Activated CD8-positive, alpha-beta T cell treated with anti-CD3 and anti-CD28 coated beads for 36 hours (primary cell): ENCODE results near the gene USP9X. TPM values are rescaled to one million over a fixed set of nuclear protein-coding genes. Genes with fewer than 3 reads are reported as not detected.

Experiments used
- ATAC-seq: fragments of 200-7000 bp; cut with Tn5 transposase; one replicate; pipeline ENCODE4 v1.10.0; 2021; ENCODE audit warnings: mild to moderate bottlenecking, moderate library complexity
- CTCF ChIA-PET: fragments of 350-600 bp; sonication (Branson Sonifier 250); formaldehyde crosslinking; loops from one replicate; lab custom pipeline; 2021; ENCODE audit warnings: antibody characterized with exemption; lab: Charles Lee
- POLR2A ChIA-PET: fragments of 350-600 bp; sonication (Branson Sonifier 250); formaldehyde crosslinking; loops from one replicate; lab custom pipeline; 2021; ENCODE audit warnings: antibody characterized with exemption; lab: Charles Lee
- DNase-seq: peaks from one replicate; pipeline ENCODE4 v3.0.0-alpha.2; 2020
- H3K27ac Mint-ChIP-seq: one replicate; pipeline ENCODE4 v1.8.0; 2021; ENCODE audit warnings: mild to moderate bottlenecking, mixed read lengths
- H3K27me3 Mint-ChIP-seq: one replicate; pipeline ENCODE4 v1.8.0; 2021; ENCODE audit warnings: mixed read lengths
- H3K36me3 Mint-ChIP-seq: one replicate; pipeline ENCODE4 v1.8.0; 2021; ENCODE audit warnings: low read depth, mixed read lengths
- H3K4me1 Mint-ChIP-seq: one replicate; pipeline ENCODE4 v1.8.0; 2021; ENCODE audit warnings: low read depth, mixed read lengths
- H3K4me3 Mint-ChIP-seq: one replicate; pipeline ENCODE4 v1.8.0; 2021; ENCODE audit warnings: mild to moderate bottlenecking, moderate library complexity, mixed read lengths
- H3K9me3 Mint-ChIP-seq: one replicate; pipeline ENCODE4 v1.8.0; 2021; ENCODE audit warnings: mixed read lengths
- intact Hi-C: fragments of 100-400 bp; cut with micrococcal nuclease; formaldehyde crosslinking; loops from one replicate; pipeline ENCODE4 v1.10.0; 2022
- total RNA-seq, 2 experiments: library from RNA; stranded (reverse); gene quantifications; one replicate each; pipeline ENCODE4 v1.2.3, GENCODE V29; 2021
- TF ChIP-seq, protein P1 (sequence below): fragments of 200-600 bp; IDR thresholded peaks from one replicate; pipeline ENCODE4 v1.8.0; 2022; ENCODE audit warnings: antibody characterized with exemption, mild to moderate bottlenecking

Gene USP9X, protein sequence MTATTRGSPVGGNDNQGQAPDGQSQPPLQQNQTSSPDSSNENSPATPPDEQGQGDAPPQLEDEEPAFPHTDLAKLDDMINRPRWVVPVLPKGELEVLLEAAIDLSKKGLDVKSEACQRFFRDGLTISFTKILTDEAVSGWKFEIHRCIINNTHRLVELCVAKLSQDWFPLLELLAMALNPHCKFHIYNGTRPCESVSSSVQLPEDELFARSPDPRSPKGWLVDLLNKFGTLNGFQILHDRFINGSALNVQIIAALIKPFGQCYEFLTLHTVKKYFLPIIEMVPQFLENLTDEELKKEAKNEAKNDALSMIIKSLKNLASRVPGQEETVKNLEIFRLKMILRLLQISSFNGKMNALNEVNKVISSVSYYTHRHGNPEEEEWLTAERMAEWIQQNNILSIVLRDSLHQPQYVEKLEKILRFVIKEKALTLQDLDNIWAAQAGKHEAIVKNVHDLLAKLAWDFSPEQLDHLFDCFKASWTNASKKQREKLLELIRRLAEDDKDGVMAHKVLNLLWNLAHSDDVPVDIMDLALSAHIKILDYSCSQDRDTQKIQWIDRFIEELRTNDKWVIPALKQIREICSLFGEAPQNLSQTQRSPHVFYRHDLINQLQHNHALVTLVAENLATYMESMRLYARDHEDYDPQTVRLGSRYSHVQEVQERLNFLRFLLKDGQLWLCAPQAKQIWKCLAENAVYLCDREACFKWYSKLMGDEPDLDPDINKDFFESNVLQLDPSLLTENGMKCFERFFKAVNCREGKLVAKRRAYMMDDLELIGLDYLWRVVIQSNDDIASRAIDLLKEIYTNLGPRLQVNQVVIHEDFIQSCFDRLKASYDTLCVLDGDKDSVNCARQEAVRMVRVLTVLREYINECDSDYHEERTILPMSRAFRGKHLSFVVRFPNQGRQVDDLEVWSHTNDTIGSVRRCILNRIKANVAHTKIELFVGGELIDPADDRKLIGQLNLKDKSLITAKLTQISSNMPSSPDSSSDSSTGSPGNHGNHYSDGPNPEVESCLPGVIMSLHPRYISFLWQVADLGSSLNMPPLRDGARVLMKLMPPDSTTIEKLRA (N-terminal part only)
- total RNA-seq: 10 to 100 TPM; 58.7 to 60.5 TPM

DNA sequence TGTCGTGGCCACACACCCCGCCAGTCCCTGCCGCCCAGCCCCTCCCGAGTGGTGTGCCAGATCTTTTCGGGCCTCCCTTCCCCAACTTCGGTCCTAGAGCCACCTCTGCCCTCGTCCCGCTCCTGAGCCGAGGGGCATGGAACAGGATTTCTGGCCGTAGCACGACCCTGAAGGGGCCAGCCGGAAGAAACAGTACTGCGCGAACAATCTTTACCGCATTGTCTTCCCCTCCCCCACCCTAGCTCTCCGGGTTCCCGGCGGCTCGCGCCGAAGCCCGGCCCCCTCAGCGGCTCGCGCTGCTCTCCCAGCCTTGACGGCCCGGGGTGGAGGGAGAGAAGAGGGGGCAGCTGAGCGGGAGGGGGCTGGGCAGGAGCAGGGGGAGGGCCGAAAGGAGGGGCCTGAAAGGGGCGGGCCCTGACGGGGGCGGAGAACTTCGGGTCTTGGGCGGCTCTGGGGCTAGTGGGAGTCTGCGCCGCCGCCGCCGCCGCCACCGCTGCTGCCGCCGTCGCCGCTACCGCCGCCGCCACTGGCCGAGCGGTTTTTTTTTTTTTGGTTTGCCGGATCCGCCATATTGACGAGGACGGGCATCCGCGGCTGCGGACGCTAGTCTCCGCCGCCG is at the start of gene USP9X:
Gene USP9X (plus strand): TSS at position 553 of the 619 bp plus-strand sequence. CDS start 38,184 bp downstream, outside the sequence.
- H3K4me3 Mint-ChIP-seq: peak within 1 kb of the TSS; percentile 88
- no peaks in the 10 kb centered on the region for H3K27me3 Mint-ChIP-seq
- peaks cover 24% of the 10 kb centered on the region for H3K4me1 Mint-ChIP-seq
- intact Hi-C loops: loop anchor here (5.0 kb wide), 1 partner anchor 73 kb away; no protein-coding TSS in a partner anchor
- peak; percentile 86 for DNase-seq
- peak; percentile 76 for ATAC-seq
- H3K9me3 Mint-ChIP-seq: no peaks in the 10 kb centered on the region
- TF ChIP-seq, protein P1, sequence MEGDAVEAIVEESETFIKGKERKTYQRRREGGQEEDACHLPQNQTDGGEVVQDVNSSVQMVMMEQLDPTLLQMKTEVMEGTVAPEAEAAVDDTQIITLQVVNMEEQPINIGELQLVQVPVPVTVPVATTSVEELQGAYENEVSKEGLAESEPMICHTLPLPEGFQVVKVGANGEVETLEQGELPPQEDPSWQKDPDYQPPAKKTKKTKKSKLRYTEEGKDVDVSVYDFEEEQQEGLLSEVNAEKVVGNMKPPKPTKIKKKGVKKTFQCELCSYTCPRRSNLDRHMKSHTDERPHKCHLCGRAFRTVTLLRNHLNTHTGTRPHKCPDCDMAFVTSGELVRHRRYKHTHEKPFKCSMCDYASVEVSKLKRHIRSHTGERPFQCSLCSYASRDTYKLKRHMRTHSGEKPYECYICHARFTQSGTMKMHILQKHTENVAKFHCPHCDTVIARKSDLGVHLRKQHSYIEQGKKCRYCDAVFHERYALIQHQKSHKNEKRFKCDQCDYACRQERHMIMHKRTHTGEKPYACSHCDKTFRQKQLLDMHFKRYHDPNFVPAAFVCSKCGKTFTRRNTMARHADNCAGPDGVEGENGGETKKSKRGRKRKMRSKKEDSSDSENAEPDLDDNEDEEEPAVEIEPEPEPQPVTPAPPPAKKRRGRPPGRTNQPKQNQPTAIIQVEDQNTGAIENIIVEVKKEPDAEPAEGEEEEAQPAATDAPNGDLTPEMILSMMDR: no peak
- ChIA-PET CTCF (interaction anchor here (0.6 to 2.4 kb wide), 4 partner anchors 15 to 35 kb away, joined by 3 to 10 read pairs (median 4); no protein-coding TSS in a partner anchor), POLR2A (interaction anchor here (0.6 to 2.2 kb wide), 7 partner anchors 12 to 294 kb away, joined by 3 to 14 read pairs (median 4); no protein-coding TSS in a partner anchor)
- peak within 1 kb of the TSS; percentile 100 for H3K27ac Mint-ChIP-seq
- H3K36me3 Mint-ChIP-seq: peaks cover 20% of the 10 kb centered on the region

DNA sequence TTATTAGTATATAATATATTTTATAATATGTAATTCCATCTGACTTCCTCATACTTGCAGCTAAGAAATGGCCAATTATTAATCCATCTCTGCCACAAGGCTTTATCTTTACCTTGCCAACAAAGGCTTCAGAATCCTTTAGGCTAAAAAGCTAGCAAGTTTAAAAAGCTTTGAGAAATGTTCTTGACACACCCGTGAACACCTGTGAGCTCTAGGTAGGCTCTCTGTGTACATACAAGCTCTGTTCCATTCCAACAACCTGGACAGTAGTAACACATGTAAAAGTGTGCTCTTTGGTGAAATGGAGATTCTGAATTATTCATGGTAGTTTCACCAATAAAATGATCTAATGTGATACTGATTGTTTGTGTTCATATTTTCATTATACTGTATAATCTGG is 49.7 kb upstream of the USP9X start:
- Mint-ChIP-seq H3K9me3 (no peaks in the 10 kb centered on the region), H3K4me3 (no peak overlapping the region), H3K27ac (no peak overlapping the region), H3K27me3 (no peaks in the 10 kb centered on the region), H3K36me3 (no peaks in the 10 kb centered on the region), H3K4me1 (no peaks in the 10 kb centered on the region)
- DNase-seq (no peak), ATAC-seq (no peak)
- TF ChIP-seq, protein P1: no peak
- ChIA-PET POLR2A (interaction anchor here (0.6 kb wide), 1 partner anchor 22 kb away, joined by 3 read pairs; no protein-coding TSS in a partner anchor), CTCF (no interaction called here)
- intact Hi-C loops: no loop called here

DNA sequence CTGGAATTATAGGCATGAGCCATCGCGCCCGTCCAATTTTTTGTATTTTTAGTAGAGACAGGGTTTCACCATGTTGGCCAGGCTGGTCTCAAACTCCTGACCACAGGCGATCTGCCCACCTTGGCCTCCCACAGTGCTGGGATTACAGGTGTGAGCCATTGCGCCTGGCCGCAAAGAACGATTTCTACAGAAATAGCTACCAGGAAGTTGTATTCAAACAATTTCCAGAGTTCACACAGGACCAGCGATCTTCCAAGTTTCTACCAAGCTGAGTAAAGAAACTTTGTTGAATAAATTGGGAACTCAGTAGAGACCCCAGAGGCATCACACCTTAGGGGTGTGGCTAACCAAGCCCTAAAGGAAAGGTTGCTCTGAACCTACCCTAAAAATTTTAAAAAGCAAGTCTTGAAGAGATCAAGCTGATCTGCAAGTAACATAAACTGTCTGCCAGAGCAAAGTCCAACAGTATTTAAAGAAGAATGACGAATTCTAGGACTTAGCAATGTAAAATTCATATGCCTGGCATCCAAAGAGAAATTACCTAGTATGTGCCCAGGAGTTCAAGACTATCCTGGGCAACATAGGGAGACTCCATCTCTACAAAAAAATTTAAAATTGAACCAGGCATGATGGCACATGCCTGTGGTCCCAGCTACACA is 48.4 kb upstream of the USP9X start:
- no peaks in the 10 kb centered on the region for H3K27me3 Mint-ChIP-seq
- H3K4me1 Mint-ChIP-seq: no peaks in the 10 kb centered on the region
- DNase-seq: no peak
- ChIA-PET CTCF (no interaction called here), POLR2A (no interaction called here)
- intact Hi-C loops: no loop called here
- no peak overlapping the region for H3K27ac Mint-ChIP-seq
- no peaks in the 10 kb centered on the region for H3K9me3 Mint-ChIP-seq
- H3K36me3 Mint-ChIP-seq: no peaks in the 10 kb centered on the region
- TF ChIP-seq, protein P1: no peak
- H3K4me3 Mint-ChIP-seq: no peak overlapping the region
- no peak for ATAC-seq

DNA sequence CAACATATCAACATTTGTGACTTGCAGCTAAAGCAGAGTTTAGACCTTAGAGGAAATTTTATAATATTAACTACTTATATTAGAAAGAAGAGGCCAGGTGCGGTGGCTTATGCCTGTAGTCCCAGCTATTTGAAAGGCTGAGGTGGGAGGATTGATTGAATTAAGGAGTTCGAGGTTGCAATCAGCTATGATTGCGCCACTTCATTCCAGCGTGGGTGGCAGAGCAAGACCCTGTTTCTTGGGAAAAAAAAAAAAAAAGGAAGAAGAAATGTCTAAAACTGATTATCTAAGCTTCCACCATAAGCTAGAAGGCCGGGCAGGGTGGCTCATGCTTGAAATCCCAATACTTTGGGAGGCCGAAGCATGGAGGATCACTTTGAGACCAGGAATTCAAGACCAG is 42.0 kb upstream of the USP9X start:
- H3K36me3 Mint-ChIP-seq: no peaks in the 10 kb centered on the region
- POLR2A ChIA-PET: no interaction called here

More for the DNA sequence above, 42.0 kb upstream of the USP9X start:
- TF ChIP-seq, protein P1: no peak
- intact Hi-C loops: no loop called here
- ATAC-seq: no peak
- H3K27ac Mint-ChIP-seq: no peak overlapping the region
- H3K9me3 Mint-ChIP-seq: no peaks in the 10 kb centered on the region
- DNase-seq: no peak
- CTCF ChIA-PET: interaction anchor here (0.7 kb wide), 1 partner anchor 72 kb away, joined by 3 read pairs; no protein-coding TSS in a partner anchor
- H3K4me3 Mint-ChIP-seq: no peak overlapping the region
- H3K4me1 Mint-ChIP-seq: peaks cover 5% of the 10 kb centered on the region
- H3K27me3 Mint-ChIP-seq: no peaks in the 10 kb centered on the region
